Activated CD8-positive, alpha-beta T cell treated with anti-CD3 and anti-CD28 coated beads for 36 hours (primary cell): Measurements from ENCODE around the gene CCT7. TPM values are rescaled to one million over a fixed set of nuclear protein-coding genes. Genes with fewer than 3 reads are reported as not detected.

Experiments used
- ATAC-seq: fragments of 200-7000 bp; cut with Tn5 transposase; one replicate; pipeline ENCODE4 v1.10.0; 2021; ENCODE audit warnings: mild to moderate bottlenecking, moderate library complexity
- CTCF ChIA-PET: fragments of 350-600 bp; sonication (Branson Sonifier 250); formaldehyde crosslinking; loops from one replicate; lab custom pipeline; 2021; ENCODE audit warnings: antibody characterized with exemption; lab: Charles Lee
- POLR2A ChIA-PET: fragments of 350-600 bp; sonication (Branson Sonifier 250); formaldehyde crosslinking; loops from one replicate; lab custom pipeline; 2021; ENCODE audit warnings: antibody characterized with exemption; lab: Charles Lee
- DNase-seq: peaks from one replicate; pipeline ENCODE4 v3.0.0-alpha.2; 2020
- H3K27ac Mint-ChIP-seq: one replicate; pipeline ENCODE4 v1.8.0; 2021; ENCODE audit warnings: mild to moderate bottlenecking, mixed read lengths
- H3K27me3 Mint-ChIP-seq: one replicate; pipeline ENCODE4 v1.8.0; 2021; ENCODE audit warnings: mixed read lengths
- H3K36me3 Mint-ChIP-seq: one replicate; pipeline ENCODE4 v1.8.0; 2021; ENCODE audit warnings: low read depth, mixed read lengths
- H3K4me1 Mint-ChIP-seq: one replicate; pipeline ENCODE4 v1.8.0; 2021; ENCODE audit warnings: low read depth, mixed read lengths
- H3K4me3 Mint-ChIP-seq: one replicate; pipeline ENCODE4 v1.8.0; 2021; ENCODE audit warnings: mild to moderate bottlenecking, moderate library complexity, mixed read lengths
- H3K9me3 Mint-ChIP-seq: one replicate; pipeline ENCODE4 v1.8.0; 2021; ENCODE audit warnings: mixed read lengths
- intact Hi-C: fragments of 100-400 bp; cut with micrococcal nuclease; formaldehyde crosslinking; loops from one replicate; pipeline ENCODE4 v1.10.0; 2022
- total RNA-seq, 2 experiments: library from RNA; stranded (reverse); gene quantifications; one replicate each; pipeline ENCODE4 v1.2.3, GENCODE V29; 2021
- TF ChIP-seq, protein P1 (sequence below): fragments of 200-600 bp; IDR thresholded peaks from one replicate; pipeline ENCODE4 v1.8.0; 2022; ENCODE audit warnings: antibody characterized with exemption, mild to moderate bottlenecking

CCT7 gene
- total RNA-seq, 2 experiments from 2014 or later, result 628 to 660 TPM

GRCh38 chr2:73266061-73266901, 32.2 kb downstream of the CCT7 start:
- H3K27ac Mint-ChIP-seq, result no peak overlapping the region
- peaks cover 39% of the 10 kb centered on the region for H3K36me3 Mint-ChIP-seq
- POLR2A ChIA-PET, result no interaction called here
- DNase-seq (no peak), ATAC-seq (no peak)
- no peak overlapping the region for H3K4me3 Mint-ChIP-seq
- H3K4me1 Mint-ChIP-seq, result peaks cover 26% of the 10 kb centered on the region
- H3K9me3 Mint-ChIP-seq, result no peaks in the 10 kb centered on the region
- CTCF ChIA-PET, result no interaction called here
- intact Hi-C loops, result no loop called here
- TF ChIP-seq, protein P1, sequence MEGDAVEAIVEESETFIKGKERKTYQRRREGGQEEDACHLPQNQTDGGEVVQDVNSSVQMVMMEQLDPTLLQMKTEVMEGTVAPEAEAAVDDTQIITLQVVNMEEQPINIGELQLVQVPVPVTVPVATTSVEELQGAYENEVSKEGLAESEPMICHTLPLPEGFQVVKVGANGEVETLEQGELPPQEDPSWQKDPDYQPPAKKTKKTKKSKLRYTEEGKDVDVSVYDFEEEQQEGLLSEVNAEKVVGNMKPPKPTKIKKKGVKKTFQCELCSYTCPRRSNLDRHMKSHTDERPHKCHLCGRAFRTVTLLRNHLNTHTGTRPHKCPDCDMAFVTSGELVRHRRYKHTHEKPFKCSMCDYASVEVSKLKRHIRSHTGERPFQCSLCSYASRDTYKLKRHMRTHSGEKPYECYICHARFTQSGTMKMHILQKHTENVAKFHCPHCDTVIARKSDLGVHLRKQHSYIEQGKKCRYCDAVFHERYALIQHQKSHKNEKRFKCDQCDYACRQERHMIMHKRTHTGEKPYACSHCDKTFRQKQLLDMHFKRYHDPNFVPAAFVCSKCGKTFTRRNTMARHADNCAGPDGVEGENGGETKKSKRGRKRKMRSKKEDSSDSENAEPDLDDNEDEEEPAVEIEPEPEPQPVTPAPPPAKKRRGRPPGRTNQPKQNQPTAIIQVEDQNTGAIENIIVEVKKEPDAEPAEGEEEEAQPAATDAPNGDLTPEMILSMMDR, result no peak
- no peaks in the 10 kb centered on the region for H3K27me3 Mint-ChIP-seq

DNA sequence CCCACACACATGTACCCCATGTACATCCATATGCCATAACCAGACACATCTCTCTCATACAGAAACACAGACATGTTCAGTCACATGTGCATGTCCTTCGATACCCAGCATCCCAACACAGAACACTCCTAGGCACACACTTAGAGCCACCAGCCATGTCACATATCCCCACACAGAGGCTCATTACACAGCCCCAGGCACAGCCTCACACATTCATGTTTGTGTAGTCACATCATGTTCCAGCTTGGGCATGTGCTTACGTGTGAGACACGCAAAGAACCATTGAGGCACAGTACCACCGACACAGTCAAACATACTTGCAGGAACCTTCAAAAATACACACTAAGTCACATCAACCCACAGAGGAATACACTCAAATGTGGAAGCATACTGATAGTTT, 32.9 kb downstream of the CCT7 start:
- ChIA-PET POLR2A (interaction anchor here (1.9 kb wide), 1 partner anchor 12 kb away, joined by 7 read pairs; no protein-coding TSS in a partner anchor), CTCF (interaction anchor here (1.2 kb wide), 1 partner anchor 10 kb away, joined by 3 read pairs; no protein-coding TSS in a partner anchor)
- Mint-ChIP-seq H3K4me1 (peaks cover 26% of the 10 kb centered on the region), H3K27me3 (no peaks in the 10 kb centered on the region), H3K9me3 (no peaks in the 10 kb centered on the region), H3K27ac (no peak overlapping the region), H3K36me3 (peaks cover 36% of the 10 kb centered on the region), H3K4me3 (no peak overlapping the region)
- no peak for ATAC-seq
- DNase-seq, result no peak
- TF ChIP-seq, protein P1, result no peak
- intact Hi-C loops, result no loop called here

DNA sequence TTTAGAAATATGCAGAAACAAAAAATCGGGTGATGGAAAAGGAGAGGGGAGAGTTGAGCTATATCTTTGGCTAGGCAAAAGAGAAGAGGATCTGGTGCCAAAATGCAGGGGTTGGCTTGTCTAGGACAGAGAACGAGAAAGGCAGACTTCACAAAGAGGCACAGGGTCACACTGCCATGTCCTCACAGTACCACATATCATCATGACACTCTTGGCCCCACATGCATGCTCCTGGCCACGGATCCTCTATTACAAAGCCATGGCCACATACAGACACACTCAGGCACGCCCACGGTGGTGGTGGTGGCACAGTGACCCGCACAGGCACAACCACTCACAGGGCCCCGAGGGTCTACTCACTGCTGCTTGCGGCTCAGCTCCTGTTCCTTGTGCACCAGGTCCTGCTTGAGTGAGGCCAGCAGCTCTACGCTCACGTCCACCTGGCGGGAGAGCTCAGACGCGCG, 34.3 kb downstream of the CCT7 start:
- Mint-ChIP-seq H3K36me3 (peaks cover 31% of the 10 kb centered on the region), H3K27me3 (no peaks in the 10 kb centered on the region), H3K4me1 (peaks cover 26% of the 10 kb centered on the region), H3K9me3 (no peaks in the 10 kb centered on the region), H3K27ac (no peak overlapping the region), H3K4me3 (peak overlapping the region; percentile 11)
- DNase-seq (no peak), ATAC-seq (no peak)
- intact Hi-C loops, result no loop called here
- TF ChIP-seq, protein P1, result no peak
- CTCF ChIA-PET, result interaction anchor here (0.6 to 1.7 kb wide), 8 partner anchors 10 to 56 kb away, joined by 3 to 9 read pairs (median 3); partner anchors contain the start of genes EGR4 and SMYD5
- POLR2A ChIA-PET, result interaction anchor here (0.9 to 1.9 kb wide), 10 partner anchors 8 to 34 kb away, joined by 3 to 12 read pairs (median 4); partner anchors contain the start of gene CCT7

DNA sequence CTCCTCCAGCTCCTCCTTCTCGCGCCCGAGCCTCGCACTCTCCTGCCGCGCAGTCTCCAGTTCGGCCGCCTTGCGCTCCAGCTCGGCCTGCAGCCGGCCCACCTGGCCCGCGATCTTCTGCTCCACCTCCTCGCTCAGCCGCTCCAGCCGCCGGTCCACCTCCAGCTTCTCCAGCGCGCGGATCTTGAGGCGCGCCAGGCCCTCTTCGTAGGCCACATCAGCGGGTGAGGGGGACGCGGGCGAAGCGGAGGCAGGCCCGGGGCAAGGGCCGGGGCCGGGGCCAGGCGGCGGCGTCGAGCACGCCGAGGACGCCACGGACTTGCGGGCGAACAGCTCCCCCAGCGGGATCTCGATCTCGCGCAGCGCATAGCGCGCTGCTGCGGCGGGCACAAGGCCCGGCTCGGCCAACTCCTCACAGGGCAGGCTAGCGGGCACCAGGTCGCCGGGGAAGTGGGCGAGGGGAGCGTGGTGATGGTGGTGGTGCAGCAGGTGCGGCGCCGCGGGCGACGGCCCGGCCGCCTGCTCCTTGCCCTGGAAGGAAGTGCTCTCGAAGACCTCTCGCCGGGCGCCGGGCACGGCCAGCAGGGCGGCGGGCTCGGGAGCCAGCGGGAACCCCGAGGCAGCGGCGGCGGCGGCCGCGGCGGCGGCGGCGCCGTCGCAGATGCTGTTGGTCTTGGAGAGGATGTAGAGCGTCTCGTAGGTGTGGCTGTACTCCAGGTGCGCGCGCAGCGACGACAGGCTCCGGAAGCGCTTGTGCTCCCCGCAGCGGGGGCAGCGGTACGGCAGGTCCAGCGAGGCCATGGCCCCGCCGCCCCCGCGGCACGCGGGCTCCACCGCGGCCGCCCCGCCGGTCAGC, 35.0 kb downstream of the CCT7 start:
- ATAC-seq (peak; percentile 96), DNase-seq (peak; percentile 84)
- Mint-ChIP-seq H3K36me3 (peaks cover 32% of the 10 kb centered on the region), H3K9me3 (no peaks in the 10 kb centered on the region), H3K27ac (no peak overlapping the region), H3K27me3 (no peaks in the 10 kb centered on the region), H3K4me1 (peaks cover 26% of the 10 kb centered on the region), H3K4me3 (peak overlapping the region; percentile 28)
- TF ChIP-seq, protein P1, result no peak
- intact Hi-C loops, result no loop called here
- CTCF ChIA-PET, result interaction anchor here (0.6 to 1.7 kb wide), 6 partner anchors 10 to 56 kb away, joined by 3 to 9 read pairs (median 3); partner anchors contain the start of genes EGR4 and SMYD5
- POLR2A ChIA-PET, result interaction anchor here (1.0 to 1.9 kb wide), 9 partner anchors 8 to 35 kb away, joined by 3 to 12 read pairs (median 4); partner anchors contain the start of gene CCT7
